Caki2 (cell line): ENCODE results near the gene DDX28. TPM values are rescaled to one million over a fixed set of nuclear protein-coding genes. Genes with fewer than 3 reads are reported as not detected.
"Not testable (repeated sequence)": the region's sequence is repeated elsewhere in the genome, so short reads cannot be mapped to it uniquely, and the experiment has no call there.

Source experiments
- DNase-seq: peaks from one replicate; pipeline ENCODE4 v3.0.0-alpha.2; 2015; ENCODE audit warnings: low read depth
- in situ Hi-C: cut with HindIII; loops from 2 replicates; pipeline ENCODE4 v1.10.0; 2016; ENCODE audit warnings: low sequenced_read_pairs, low pct_unique_long_range_greater_than_20kb, mixed read lengths
- total RNA-seq: library from RNA; depleted of rRNA; stranded (reverse); fragments of >200 nt; shearing (Covaris generic); gene quantifications from 2 replicates; pipeline ENCODE4 v1.2.3, GENCODE V29; 2014; ENCODE audit warnings: low replicate concordance

DDX28 gene
- total RNA-seq, 1 experiment from 2014 or later: 21.6 TPM

DNA sequence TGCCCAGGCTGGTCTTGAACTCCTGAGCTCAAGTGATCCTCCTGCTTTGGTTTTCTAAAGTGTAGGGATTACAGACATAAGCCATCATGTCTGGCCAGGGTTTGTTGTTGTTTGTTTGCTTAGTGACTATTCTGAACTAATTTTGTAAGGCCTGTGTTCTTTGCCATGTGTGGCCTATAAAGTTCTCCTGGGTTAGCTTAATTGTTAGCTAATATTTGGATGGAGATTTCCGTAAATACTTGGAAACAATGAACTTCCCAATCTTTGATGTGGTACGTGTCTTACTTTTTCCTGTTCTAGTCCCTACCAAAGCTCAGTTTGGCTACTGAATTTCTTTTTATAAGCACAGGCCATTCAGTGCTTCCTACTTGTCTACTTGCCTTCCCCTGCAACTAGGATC is 25.0 kb upstream of the DDX28 start:
- in situ Hi-C loops: no loop called here

DNA sequence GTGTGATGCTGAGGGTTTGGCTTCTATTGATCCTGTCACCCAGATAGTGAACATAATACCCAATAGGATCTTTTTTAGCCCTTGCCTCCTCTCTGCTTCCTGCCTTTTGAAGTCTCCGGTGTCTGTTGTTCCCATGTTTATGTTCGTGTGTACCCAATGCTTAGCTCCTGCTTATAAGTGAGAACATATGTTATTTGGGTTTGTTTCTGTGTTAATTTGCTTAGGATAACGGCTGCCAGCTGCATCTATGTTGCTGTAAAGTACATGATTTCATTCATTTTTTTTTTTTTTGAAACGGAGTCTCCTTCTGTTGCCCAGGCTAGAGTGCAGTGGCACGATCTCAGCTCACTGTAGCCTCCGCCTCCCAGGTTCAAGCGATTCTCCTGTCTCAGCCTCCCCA is 23.1 kb upstream of the DDX28 start:
- DNase-seq: no peak
- in situ Hi-C loops: no loop called here

More for the DNA sequence above, 25.0 kb upstream of the DDX28 start:
- no peak for DNase-seq

DNA sequence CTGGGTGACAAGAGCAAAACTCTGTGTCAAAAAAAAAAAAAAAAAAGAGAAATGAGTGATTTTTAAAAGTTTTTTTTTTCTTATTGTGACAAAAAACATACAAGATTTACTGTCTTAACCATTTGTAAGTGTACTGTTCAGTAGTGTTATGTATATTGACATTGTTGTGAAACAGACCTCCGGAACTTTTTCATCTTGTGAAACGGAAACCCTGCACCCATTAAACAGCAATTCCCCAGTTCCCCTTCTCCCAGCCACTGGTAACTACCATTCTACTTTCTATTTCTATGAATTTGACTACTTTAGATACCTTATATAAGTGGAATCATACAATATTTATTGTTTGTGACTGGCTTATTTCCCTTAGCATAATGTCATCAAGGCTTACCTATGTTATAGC is 18.8 kb upstream of the DDX28 start:
- in situ Hi-C loops: no loop called here
- no peak for DNase-seq

DNA sequence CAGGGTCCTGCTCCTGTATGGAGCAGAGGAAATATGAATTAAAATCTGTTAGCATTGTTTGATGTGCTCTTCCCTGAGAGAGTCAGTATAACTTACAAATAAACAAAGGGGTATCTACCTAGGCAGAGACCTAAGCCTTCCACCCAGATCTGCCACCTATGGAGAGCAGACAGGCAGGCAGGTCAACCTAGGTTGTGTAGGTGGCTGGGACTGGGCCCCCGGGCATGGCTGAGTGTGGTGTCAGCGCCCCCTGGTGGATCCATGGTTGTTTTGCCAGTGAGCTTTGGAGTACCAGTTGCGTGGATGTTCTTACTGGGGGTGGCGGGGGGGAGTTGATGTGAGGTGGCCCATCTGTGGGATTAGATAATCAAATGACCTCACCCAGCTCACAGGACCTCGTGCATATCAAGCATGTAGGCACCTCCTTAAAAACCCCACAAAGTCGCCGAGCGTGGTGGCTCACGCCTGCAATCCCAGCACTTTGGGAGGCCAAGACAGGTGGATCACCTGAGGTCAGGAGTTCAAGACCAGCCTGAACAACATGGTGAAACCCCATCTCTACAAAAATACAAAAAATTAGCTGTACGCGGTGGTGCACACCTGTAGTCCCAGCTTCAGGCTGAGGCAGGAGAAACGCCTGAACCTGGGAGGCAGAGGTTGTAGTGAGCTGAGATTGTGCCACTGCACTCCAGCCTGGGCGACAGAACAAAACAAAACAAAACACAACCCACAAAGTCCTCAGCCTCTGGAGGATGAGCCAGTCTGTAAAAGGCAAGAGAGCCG is 17.7 kb upstream of the DDX28 start:
- in situ Hi-C loops: no loop called here
- peak; percentile 56 for DNase-seq

DNA sequence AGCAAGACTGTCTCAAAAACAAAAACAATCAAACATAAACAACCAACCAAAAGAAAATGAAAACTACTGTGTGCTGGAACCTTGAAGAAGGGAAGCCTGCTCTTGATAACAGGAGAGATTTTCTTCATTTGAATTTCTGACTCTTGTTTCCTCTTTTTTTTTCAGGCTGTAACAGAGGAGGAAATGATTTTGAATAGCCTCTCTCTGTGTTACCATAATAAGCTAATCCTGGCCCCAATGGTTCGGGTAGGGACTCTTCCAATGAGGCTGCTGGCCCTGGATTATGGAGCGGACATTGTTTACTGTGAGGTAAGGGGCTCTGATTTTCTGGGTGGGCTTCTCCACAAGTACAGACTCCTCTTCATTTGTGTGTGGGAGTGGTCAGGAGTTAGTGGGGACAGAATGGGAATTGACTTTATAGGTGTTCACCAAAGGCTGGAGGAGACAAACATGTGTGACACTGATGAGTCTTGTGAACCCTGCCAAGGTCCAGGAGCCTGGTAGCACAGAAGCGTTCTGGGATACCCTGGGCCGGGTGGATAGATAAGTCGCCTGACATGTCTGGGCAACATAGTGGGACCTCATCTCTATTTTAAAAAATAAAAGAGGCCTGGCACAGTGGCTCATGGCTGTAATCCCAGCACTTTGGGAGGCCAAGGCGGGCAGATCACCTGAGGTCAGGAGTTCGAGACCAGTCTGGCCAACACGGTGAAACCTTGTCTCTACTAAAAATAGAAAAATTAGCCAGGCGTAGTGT is 15.0 kb upstream of the DDX28 start:
- no peak for DNase-seq
- in situ Hi-C loops: no loop called here

DNA sequence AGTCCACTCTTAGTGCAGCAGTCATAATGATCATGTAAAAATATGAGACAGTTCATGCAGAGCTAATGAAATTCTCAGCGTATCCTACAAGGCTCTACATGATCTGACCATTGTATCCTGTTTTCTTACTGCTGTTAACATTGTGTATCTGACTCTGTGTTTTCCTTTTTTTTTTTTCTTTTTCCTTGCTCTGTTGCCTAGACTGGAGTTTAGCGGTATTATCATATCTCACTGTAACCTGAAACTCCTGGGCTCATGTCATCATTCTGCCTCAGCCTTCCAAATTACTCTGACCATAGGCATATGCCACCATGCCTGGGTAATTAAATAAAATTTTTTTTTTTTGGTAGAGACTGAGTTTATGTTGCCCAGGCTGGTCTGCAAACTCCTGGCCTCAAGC is 12.2 kb upstream of the DDX28 start:
- no peak for DNase-seq

DNA sequence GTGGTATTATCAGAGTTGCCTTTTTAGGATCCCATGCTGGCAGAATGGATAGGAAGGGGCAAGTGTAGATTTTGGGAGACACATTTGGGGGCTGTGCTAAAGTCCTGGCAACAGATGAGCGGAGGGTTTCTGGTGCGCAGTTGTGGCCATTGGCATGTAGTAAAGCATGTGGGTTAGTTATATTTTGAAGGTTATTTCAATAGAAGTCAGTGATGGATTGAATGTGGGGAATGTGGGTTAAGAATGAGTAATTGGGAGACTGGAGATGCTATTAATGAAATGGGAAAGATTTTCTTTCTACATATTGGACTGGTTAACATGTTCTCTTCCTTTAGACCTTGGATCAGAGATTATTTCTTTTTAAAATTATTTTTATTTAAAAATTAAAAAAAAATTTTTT is 10.1 kb upstream of the DDX28 start:
- in situ Hi-C loops: no loop called here
- no peak for DNase-seq

More for the DNA sequence above, 12.2 kb upstream of the DDX28 start:
- in situ Hi-C loops: no loop called here

DNA sequence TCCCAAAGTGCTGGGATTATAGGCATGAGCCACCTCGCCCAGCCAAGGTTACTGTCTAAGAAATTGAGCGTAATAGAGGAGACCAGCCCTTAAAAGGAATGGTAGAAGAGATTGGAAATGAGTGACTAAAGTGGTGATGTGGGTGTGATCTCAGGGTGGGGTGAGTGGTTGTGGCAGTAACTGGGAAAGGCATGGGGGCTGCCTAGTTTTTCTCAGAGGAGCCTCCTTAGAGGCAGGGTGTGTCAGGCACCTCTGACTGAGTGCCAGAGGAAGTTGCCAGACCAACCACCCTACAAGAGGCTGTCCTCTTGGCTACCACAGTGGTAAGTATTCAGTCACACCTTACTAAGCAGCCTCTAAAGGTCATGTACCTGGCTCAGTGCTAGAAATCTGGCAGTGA is 8.9 kb upstream of the DDX28 start:
- peak; percentile 64 for DNase-seq
- in situ Hi-C loops: no loop called here

DNA sequence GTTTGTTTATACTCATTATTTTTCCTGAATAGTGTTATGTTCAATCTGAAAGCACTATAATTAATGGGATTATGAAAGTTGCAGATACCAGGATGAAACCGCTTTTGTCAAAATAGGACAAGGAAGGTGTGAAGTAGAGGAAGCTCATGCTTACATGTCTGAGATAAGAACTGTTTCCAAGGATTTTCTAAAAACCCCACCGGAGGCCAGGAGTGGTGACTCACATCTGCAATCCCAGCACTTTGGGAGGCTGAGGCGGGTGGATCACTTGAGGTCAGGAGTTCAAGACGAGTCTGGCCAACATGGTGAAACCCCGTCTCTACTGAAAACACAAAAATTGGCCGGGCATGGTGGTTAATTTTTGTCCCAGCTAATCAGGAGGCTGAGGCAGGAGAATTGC is 7.1 kb upstream of the DDX28 start:
- DNase-seq: peak; percentile 50
- in situ Hi-C loops: not testable (repeated sequence)

DNA sequence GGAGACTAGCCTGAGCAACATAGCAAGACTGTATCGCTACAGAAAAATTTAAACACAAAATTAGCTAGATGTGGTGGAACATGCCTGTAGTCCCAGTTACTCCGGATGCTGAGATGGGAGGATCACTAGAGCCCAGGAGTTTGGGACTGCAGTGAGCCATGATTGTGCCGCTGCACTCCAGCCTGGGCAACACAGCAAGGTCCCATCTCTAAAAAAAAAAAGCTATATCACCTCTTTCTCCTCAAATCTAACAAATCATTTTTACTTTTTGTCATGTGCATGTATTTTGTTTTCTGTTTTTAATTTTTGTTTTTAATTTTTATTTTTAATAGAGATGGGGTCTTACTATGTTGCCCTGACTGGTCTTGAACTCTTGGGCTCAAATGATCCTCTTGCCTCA is 6.0 kb upstream of the DDX28 start:
- in situ Hi-C loops: no loop called here
- no peak for DNase-seq

DNA sequence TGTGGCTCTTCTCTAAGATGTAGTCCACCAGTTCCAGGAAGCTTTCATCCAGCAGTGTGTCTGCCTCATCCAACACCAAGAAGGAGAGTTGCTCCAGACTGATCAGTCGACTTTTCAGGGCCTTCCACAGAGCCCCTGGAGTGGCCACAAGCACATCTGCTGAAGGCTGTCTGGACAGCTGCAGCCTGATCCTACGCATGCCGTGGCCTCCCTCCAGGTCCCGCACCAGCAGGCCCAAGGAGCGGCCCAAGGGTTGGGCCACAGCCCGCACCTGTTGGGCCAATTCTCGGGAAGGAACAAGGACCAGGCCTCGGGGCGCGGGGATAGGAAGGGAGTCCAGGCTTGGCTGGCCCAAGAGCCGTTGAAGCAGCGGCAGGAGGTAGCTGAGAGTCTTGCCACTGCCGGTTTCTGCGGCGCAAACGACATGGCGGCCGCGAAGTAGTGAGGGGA is 729 bp downstream of the DDX28 start:
- in situ Hi-C loops: no loop called here
- no peak for DNase-seq

DNA sequence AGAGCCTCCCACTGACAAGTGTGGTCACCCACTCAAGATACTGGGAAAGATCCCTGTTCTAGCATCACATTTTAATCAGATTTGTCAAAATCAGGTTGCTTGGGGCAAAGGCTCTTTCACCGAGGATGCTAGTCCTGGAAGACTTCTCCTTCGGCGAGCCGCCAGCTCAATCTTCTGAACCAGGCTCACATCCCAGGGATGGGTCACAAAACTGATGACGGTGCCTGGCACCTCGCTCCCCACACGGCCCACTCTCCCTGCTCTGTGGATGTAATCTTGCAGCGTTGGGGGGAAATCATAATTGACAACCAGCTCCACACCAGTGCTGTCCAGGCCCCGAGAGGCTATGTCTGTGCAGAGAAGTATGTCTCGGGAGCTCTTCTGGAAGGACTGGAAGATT is 1.5 kb downstream of the DDX28 start:
- DNase-seq: no peak
- in situ Hi-C loops: no loop called here

DNA sequence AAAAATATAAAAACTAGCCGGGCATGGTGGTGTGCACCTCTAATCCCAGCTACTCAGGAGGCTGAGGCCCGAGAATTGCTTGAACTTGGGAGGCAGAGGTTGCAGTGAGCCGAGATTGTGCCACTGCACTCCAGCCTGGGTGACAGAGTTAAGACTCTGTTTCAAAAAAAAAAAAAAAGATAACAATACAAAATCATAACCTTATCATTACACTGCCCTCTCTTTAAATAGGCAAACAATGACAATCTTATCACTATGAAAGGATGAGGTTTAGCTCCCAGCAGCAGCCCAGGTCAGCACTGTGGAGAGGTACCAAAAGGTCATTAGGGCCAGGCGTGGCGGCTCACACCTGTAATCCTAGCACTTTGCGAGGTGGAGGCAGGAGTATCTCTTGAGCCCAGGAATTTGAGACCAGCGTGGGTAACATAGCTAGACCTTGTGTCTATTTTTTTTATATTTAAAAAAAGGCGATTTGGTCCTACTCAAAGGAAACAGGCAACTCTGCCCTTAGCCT is 3.8 kb downstream of the DDX28 start:
- DNase-seq: no peak
- in situ Hi-C loops: no loop called here

DNA sequence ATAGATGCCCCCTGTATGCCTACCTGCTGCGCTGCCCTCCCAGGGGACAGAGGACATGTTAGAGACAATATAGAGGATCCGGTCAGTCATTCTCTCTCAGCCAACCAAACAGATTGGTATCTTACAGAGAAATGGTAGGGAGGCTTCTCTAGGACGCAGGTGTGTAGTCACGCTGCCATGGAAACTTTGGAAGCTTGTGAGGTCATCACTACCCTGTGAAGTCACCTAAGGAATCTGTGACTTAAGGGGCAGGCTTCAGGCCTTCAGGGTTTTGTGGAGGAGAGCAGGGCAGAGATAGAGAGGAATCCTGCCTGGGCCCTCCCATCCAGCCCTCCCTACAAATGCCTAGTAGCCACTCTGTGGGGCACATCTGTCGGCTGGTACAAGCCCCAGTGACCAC is 7.4 kb downstream of the DDX28 start, which contains the start of gene DPEP2NB:
Gene DPEP2NB, minus strand, starts transcription at position 231 of the 400 bp plus-strand sequence. Its CDS starts 141 bp downstream, at position 90.
- in situ Hi-C loops: no loop called here
- no peak for DNase-seq

DNA sequence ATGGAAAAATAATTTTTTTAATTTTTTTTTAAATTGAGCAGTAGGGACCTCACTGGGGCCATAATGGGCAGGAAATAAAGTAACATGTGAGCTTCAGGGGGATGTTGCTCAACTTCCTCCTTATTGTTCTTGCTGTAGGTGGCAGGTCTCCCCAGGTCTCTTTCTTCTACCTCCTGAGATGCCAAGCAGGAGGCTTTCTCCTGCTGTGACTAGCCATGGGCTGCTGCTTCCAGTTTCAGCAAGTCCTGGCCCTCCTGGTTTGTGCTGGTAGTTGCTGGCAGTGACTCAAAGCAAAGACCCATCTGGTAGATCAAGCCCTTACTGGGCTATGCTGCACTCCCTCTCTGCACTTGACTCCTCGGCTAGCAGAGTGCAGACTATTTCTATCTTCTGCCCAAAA is 9.6 kb downstream of the DDX28 start:
- in situ Hi-C loops: no loop called here
- no peak for DNase-seq

DNA sequence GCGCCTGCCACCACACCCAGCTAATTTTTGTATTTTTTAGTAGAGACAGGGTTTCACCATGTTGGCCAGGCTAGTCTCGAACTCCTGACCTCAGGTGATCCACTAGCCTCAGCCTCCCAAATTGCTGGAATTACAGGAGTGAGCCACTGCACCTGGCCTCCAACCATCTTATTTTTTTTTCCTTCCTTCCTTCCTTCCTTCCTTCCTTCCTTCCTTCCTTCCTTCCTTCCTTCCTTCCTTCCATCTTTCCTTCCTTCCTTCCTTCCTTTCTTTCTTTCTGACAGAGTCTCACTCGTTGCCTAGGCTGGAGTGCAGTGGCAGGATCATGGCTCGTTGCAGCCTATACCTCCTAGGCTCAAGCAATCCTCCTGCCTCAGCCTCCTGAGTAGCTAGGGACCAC is 13.2 kb downstream of the DDX28 start:
- DNase-seq, in situ Hi-C loops: not testable (repeated sequence)

DNA sequence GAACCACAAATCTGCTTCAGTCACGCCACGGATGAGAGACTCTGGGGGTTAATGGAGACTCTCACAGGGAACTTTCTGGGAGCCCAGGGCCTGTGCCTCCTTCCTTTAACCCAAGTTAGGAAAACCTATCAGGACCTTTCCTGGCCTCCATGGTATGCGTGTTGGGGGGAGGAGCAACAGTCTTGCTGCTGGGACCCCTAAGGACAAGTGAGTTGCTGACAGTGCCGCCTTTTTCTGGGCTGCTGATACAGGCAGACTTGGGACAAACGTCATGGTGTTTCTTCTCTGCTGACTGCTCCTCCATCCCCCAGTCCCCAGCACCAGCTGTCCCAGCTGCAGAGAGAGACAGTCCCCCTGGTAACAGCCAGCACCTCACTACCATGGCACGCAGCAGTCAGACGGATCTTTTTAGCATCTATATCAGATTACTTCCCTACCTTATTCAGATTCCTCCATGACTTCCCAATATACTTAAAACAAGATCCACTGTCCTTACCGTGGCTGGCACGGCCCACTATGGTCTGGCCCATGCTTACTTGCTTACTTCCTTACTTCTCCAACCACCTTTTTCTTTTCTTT is 13.8 kb downstream of the DDX28 start:
- DNase-seq: no peak
- in situ Hi-C loops: no loop called here

DNA sequence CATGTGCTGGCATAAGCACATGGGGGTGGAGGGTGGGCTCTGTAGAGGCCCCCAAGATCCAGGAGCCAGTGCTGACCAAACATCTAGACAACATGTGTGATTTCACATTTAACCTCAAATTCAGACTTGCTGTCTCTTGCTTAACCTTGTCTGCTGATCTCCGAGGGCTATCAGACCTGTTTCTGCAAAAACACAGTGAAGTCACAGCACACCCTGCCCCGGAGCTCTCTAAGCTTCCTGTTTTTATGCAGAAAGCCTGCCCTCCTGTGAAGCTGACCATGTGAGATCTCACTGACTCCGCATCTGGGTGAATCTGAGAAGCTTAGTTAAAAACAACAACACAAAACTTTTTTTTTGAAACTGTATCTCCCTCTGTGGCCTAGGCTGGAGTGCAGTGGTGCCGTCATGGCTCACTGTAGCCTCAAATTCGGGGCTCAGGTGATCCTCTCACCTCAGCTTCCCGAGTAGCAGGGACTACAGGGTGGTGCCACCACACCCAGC is 17.2 kb downstream of the DDX28 start:
- DNase-seq: no peak
- in situ Hi-C loops: no loop called here

DNA sequence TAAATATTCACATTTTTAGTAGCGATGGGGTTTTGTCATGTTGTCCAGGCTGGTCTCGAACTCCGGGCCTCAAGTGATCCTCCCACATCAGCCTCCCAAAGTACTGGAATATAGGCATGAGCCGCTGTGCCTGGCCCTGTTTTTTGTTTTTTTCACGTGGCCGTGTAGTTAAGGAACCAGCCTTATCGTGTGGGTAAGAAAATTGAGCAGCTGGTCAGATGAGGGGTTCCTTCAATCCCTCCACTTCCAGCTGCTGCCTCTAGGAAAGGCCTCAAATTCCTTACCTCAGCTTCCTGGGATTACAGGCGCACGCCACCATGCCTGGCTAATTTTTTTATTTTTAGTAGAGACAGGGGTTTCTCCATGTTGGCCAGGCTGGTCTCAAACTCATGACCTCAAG is 17.8 kb downstream of the DDX28 start:
- in situ Hi-C loops: no loop called here
- DNase-seq: no peak
